Fibroblast of skin of left quadriceps (primary cell): Measurements from ENCODE around the gene PCDHA11.
"Not testable (repeated sequence)": the region's sequence is repeated elsewhere in the genome, so short reads cannot be mapped to it uniquely, and the experiment has no call there.

Source experiments
- DNase-seq, 2 experiments: peaks; one replicate each; pipeline ENCODE4 v3.0.0-alpha.2; 2013; ENCODE audit warnings: low read depth in 2 of 2

The PCDHA11 gene

DNA sequence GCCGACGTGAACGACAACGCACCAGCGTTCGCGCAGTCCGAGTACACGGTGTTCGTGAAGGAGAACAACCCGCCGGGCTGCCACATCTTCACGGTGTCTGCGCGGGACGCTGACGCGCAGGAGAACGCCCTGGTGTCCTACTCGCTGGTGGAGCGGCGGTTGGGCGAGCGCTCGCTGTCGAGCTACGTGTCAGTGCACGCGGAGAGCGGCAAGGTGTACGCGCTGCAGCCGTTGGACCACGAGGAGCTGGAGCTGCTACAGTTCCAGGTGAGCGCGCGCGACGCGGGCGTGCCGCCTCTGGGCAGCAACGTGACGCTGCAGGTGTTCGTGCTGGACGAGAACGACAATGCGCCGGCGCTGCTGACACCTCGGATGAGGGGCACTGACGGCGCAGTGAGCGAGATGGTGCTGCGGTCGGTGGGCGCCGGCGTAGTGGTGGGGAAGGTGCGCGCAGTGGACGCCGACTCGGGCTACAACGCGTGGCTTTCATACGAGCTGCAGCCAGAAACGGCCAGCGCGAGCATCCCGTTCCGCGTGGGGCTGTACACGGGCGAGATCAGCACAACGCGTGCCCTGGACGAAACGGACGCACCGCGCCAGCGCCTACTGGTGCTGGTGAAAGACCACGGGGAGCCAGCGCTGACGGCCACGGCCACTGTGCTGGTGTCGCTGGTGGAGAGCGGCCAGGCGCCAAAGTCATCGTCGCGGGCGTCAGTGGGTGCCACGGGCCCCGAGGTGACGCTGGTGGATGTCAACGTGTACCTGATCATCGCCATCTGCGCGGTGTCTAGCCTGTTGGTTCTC, 18.7 kb upstream of the PCDHA11 start:
- DNase-seq = not testable (repeated sequence)

DNA sequence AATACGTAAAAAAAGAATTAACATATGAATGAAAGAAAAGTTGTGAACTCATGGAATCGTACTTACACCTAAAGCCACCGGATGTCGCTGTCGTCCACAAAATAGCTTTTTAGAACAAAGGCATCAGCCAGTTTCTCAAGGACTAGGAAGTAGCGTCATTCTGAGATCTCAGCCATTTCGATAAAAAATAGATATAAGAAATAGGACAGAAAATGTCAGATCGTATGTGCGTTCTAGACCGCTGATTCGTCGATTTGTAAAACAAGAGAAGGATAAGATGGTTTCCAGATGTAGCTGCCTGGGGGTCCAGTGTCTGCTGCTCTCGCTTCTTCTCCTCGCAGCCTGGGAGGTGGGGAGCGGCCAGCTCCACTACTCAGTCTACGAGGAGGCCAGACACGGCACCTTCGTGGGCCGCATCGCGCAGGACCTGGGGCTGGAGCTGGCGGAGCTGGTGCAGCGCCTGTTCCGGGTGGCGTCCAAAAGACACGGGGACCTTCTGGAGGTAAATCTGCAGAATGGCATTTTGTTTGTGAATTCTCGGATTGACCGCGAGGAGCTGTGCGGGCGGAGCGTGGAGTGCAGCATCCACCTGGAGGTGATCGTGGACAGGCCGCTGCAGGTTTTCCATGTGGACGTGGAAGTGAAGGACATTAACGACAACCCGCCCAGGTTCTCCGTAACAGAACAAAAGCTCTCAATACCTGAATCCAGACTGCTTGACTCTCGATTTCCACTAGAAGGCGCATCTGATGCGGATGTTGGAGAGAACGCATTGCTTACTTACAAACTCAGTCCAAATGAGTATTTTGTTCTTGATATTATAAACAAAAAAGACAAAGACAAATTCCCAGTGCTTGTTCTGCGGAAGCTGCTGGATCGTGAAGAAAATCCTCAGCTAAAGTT, 12.7 kb upstream of the PCDHA11 start, which contains the start of gene PCDHA10:
Gene PCDHA10, plus strand, starts transcription at position 126 of the 903 bp plus-strand sequence. Its CDS starts 152 bp downstream, at position 278.
- no peak for DNase-seq

DNA sequence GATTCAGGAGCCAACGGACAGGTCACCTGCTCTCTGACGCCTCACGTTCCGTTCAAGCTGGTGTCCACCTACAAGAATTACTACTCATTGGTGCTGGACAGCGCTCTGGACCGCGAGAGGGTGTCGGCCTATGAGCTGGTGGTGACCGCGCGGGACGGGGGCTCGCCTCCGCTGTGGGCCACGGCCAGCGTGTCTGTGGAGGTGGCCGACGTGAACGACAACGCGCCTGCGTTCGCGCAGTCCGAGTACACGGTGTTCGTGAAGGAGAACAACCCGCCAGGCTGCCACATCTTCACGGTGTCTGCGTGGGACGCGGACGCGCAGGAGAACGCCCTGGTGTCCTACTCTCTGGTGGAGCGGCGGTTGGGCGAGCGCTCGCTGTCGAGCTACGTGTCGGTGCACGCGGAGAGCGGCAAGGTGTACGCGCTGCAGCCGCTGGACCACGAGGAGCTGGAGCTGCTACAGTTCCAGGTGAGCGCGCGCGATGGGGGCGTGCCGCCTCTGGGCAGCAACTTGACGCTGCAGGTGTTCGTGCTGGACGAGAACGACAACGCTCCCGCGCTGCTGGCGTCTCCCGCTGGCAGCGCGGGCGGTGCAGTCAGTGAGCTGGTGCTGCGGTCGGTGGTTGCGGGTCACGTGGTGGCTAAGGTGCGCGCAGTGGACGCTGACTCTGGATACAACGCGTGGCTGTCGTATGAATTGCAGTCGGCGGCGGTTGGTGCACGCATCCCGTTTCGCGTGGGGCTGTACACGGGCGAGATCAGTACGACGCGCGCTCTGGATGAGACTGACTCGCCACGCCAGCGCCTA, 11.4 kb upstream of the PCDHA11 start:
- no peak for DNase-seq

DNA sequence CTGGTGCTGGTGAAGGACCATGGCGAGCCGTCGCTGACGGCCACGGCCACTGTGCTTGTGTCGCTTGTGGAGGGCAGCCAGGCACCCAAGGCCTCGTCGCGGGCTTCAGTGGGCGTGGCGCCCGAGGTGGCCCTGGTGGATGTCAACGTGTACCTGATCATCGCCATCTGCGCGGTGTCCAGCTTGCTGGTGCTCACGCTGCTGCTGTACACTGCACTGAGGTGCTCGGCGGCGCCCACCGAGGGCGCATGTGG, 10.8 kb upstream of the PCDHA11 start:
- DNase-seq = no peak

DNA sequence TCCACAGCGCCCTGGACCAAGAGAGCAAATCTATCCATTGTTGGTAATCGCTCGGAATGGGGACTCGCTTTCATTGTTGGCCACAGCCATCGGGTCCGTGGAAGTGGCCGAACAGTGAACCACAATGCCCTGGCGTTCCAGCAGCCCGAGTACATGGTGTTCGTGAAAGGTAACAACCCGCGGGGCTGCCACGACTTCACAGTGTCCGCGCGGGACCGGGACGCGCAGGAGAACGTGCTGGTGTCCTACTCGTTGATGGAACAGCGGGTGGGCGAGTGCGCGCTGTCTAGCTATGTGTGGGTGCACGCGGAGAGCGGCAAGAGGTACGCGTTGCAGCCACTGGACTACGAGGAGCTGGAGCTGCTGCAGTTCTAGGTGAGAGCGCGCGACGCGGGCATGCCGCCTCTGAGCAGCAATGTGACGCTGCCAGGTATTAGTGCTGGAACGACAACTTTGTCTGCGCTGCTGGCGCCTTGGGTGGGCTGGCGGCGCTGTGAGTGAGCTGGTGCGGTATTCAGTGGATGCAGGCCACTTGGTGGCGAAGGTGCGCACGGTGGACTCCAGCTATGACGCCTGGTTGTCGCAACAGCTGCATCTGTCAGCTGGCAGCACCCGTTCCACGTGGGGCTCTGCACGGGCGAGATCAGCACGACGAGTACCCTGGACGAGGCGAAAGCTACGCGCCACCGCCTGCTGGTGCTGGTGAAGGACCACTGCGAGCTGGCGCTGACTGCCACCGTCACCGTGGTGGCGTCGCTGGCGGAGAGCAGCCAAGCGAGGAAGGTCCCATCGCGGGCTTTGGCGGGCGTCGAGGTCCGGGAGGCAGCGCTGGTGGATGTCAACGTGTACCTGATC, 6.1 kb upstream of the PCDHA11 start:
- DNase-seq = no peak

DNA sequence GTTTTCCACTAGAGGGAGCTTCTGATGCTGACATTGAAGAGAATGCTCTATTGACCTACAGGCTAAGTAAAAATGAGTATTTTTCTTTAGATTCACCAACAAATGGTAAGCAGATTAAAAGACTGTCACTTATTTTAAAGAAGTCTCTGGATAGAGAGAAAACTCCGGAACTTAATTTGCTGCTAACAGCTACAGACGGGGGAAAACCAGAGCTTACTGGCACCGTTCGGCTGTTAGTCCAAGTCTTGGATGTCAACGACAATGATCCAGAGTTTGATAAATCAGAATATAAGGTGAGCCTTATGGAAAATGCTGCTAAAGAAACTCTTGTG, 764 bp downstream of the PCDHA11 start:
- no peak for DNase-seq

DNA sequence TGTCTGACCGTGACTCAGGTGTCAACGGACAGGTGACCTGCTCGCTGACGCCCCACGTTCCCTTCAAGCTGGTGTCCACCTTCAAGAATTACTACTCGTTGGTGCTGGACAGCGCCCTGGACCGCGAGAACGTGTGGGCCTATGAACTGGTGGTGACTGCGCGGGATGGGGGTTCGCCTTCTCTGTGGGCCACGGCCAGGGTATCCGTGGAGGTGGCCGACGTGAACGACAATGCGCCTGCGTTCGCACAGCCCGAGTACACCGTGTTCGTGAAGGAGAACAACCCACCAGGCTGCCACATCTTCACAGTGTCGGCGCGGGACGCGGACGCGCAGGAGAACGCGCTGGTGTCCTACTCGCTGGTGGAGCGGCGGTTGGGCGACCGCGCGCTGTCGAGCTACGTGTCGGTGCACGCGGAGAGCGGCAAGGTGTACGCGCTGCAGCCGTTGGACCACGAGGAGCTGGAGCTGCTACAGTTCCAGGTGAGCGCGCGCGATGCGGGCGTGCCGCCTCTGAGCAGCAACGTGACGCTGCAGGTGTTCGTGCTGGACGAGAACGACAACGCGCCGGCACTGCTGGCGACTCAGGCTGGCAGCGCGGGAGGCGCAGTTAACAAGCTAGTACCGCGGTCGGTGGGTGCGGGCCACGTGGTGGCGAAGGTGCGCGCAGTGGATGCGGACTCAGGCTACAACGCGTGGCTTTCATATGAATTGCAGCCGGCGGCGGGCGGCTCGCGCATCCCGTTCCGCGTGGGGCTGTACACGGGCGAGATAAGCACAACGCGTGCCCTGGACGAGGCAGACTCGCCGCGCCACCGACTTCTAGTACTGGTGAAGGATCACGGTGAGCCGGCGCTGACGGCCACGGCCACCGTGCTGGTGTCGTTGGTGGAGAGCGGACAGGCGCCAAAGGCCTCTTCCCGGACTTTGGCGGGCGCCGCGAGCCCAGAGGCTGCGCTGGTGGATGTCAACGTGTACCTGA, 1.8 kb downstream of the PCDHA11 start:
- no peak for DNase-seq

DNA sequence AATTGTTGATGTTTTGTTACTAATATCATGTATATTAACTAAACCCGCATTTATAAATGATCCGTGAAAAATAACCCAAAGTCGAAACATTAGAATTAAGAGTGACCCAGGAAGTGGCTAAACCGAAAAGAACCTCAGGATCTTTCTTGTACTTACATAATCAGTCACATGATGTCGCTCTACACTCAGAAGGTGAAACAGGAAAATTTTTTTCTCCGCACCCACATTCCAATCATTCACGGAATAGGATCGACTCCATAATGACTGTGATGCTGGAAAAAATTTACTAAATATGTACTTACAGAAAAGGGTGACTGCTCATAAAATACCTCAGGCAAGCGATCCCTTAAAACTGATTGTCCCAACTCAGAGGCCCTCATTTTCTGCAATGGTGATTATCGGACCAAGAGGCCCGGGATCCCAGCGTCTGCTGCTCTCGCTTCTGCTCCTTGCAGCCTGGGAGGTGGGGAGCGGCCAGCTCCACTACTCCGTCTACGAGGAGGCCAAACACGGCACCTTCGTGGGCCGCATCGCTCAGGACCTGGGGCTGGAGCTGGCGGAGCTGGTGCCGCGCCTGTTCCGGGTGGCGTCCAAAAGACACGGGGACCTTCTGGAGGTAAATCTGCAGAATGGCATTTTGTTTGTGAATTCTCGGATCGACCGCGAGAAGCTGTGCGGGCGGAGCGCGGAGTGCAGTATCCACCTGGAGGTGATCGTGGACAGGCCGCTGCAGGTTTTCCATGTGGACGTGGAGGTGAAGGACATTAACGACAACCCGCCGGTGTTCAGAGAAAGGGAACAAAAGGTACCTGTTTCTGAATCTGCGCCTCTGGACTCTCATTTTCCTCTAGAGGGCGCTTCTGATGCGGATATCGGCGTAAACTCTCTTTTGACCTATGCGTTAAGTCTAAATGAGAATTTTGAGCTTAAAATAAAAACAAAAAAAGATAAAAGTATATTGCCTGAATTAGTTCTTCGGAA, 6.6 kb downstream of the PCDHA11 start, which contains the start of gene PCDHA12:
Gene PCDHA12, plus strand, starts transcription at position 224 of the 981 bp plus-strand sequence. Its CDS starts 165 bp downstream, at position 389.
- DNase-seq = no peak

DNA sequence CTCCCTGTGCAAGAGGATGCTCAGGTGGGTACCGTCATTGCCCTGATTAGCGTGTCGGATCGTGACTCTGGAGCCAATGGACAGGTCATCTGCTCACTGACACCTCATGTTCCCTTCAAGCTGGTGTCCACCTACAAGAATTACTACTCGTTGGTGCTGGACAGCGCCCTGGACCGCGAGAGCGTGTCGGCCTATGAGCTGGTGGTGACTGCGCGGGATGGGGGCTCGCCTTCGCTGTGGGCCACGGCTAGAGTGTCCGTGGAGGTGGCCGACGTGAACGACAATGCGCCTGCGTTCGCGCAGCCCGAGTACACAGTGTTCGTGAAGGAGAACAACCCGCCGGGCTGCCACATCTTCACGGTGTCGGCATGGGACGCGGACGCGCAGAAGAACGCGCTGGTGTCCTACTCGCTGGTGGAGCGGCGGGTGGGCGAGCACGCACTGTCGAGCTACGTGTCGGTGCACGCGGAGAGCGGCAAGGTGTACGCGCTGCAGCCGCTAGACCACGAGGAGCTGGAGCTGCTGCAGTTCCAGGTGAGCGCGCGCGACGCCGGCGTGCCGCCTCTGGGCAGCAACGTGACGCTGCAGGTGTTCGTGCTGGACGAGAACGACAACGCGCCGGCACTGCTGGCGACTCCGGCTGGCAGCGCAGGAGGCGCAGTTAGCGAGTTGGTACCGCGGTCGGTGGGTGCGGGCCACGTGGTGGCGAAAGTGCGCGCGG, 7.9 kb downstream of the PCDHA11 start:
- DNase-seq = not testable (repeated sequence)

DNA sequence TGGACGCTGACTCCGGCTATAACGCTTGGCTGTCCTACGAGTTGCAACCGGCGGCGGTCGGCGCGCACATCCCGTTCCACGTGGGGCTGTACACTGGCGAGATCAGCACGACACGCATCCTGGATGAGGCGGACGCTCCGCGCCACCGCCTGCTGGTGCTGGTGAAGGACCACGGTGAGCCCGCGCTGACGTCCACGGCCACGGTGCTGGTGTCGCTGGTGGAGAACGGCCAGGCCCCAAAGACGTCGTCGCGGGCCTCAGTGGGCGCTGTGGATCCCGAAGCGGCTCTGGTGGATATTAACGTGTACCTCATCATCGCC, 8.5 kb downstream of the PCDHA11 start:
- no peak for DNase-seq

DNA sequence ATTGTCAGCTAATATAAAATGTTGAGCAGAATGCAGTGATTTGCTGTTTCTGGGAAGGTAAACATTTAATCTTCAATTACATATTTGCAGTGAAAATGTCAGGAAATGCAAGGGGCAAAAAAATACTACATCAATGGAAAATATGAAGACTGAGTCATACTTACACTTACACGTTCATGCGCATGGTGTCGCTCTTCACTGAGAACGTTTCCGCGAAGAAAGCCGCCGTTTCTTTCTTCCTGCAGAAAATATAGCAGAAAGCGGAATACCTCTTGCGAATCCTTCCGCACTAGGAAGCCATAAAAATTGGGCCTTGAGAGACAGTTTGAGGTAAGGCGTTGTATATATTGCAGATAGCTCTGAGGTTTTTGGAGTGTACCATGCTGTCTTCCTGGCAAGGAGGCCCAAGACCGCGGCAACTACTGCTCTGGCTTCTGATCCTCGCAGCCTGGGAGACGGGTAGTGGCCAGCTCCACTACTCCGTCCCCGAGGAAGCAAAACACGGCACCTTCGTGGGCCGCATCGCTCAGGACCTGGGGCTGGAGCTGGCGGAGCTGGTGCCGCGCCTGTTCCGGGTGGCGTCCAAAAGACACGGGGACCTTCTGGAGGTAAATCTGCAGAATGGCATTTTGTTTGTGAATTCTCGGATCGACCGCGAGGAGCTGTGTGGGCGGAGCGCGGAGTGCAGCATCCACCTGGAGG, 13.3 kb downstream of the PCDHA11 start, which contains the start of gene PCDHA13:
Gene PCDHA13, plus strand, starts transcription at position 236 of the 702 bp plus-strand sequence. Its CDS starts 145 bp downstream, at position 381.
- DNase-seq = no peak

DNA sequence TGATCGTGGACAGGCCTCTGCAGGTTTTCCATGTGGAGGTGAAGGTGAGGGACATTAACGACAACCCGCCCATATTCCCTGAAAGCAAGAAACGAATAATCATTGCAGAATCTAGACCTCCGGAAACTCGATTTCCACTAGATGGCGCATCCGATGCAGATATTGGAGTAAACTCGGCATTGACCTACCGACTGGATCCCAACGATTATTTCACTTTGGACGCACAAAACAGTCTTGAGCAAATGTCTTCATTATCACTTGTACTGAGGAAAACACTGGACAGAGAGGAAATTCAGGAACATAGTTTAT, 13.8 kb downstream of the PCDHA11 start:
- no peak for DNase-seq

DNA sequence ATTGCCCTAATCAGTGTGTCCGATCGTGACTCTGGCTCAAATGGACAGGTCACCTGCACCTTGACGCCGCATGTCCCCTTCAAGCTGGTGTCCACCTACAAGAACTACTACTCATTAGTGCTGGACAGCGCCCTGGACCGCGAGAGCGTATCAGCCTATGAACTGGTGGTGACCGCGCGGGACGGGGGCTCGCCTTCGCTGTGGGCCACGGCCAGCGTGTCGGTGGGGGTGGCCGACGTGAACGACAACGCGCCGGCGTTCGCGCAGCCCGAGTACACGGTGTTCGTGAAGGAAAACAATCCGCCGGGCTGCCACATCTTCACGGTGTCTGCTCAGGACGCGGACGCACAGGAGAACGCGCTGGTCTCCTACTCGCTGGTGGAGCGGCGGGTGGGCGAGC, 14.6 kb downstream of the PCDHA11 start:
- no peak for DNase-seq

DNA sequence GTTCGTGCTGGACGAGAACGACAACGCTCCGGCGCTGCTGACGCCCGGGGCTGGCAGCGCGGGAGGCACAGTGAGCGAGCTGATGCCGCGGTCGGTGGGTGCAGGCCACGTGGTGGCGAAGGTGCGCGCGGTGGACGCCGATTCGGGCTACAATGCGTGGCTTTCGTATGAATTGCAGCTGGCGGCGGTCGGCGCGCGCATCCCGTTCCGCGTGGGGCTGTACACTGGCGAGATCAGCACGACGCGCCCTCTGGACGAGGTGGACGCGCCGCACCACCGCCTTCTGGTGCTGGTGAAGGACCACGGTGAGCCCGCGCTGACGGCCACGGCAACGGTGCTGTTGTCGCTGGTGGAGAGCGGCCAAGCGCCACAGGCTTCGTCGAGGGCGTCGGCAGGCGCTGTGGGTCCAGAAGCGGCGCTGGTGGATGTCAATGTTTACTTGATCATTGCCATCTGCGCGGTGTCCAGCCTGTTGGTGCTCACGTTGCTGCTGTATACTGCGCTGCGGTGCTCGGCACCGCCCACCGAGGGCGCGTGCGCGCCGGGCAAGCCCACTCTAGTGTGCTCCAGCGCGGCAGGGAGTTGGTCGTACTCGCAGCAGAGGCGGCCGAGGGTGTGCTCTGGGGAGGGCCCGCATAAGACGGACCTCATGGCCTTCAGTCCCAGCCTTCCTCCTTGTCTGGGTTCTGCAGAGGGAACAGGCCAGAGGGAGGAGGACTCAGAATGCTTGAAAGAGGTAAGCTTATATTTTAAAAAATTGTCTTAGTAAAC, 15.4 kb downstream of the PCDHA11 start:
- DNase-seq = no peak

DNA sequence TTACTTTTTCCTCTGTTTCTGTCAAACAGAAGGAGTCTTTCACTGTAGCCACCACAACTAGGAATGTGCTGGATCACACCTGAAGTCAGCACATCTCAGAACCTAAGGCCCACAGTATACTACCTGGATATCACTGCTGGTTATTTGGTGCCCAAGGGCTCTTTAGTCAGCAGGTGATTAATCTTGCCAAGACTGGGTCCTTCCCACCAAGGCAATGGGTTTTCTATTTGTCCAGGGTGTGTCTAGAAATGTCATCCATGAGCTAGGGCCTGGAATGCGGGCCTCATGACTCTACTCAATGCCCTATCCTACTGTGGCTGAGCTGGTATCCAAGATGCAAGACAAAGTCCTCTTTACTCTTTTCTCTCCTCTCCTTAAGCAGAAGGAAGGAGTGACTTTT, 47.6 kb downstream of the PCDHA11 start:
- no peak for DNase-seq
